H1 (cell line): ENCODE results near the gene TLR5. TPM values are rescaled to one million over a fixed set of nuclear protein-coding genes. Genes with fewer than 3 reads are reported as not detected.

Experiments
- ATF2 ChIP-seq: IDR thresholded peaks from 2 replicates; pipeline ENCODE4 v1.6.1; 2012; ENCODE audit warnings: low read length, inconsistent platforms
- CHD1 ChIP-seq: IDR thresholded peaks from 2 replicates; pipeline ENCODE4 v1.6.1; 2012; ENCODE audit warnings: low read depth, low read length, improper control_type of control experiment
- JUND ChIP-seq: IDR thresholded peaks from 2 replicates; pipeline ENCODE4 v1.6.1; 2011; ENCODE audit warnings: mild to moderate bottlenecking, improper control_type of control experiment, low read length
- polyA plus RNA-seq, 7 experiments: library from polyadenylated mRNA; depleted of rRNA in 3 of 7; stranded (reverse) in 5 of 7; unstranded in 2 of 7; fragments of >200 nt in 5 of 7; fragments of 200-250 nt in 2 of 7; gene quantifications; 1 replicate in 5 of 7; 2 replicates in 1 of 7; 4 replicates in 1 of 7; pipeline versions ENCODE4 v1.2.1 to v1.2.3, GENCODE V29; 2011 to 2013; ENCODE audit warnings: missing spikeins in 2 of 7, mixed read lengths in 2 of 7
- total RNA-seq: library from RNA; stranded (reverse); fragmentation: NEBNext Ultra II Directional; extraction: Animal tissue kit (Norgen Biotek cat#: 25700); gene quantifications from 2 replicates; pipeline ENCODE4 v1.2.1, GENCODE V29; 2021
- TF ChIP-seq, protein P1 (sequence below): IDR thresholded peaks from 2 replicates; pipeline ENCODE4 v1.6.1; 2011; ENCODE audit warnings: low read depth, mild to moderate bottlenecking, low read length; ENCODE audit not compliant: insufficient read depth

The TLR5 gene
- total and polyA plus RNA-seq, 2 of the 8 experiments (the other 6 are each of a cell fraction or from before 2014, with no cell fraction given): 0.35 to 0.74 TPM

DNA sequence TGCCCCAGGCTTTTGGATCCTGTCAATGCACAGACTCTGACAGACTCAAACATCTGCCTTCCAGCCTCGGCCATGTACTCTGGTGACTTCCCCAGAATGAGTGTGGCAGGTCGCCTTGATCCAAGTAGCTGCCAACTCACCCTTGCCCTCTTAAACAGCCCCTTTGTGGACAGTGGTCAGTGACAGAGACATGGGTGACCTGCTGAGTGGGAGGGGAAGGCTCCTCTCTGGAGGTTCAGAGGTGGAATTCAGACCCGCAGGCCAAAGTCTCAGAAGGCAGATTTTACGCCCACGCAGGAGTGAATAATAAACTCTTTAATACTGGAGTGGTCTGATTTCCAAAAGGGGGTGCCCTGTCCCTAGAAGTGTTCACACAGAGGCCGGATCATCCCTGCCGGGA is 63.5 kb downstream of the TLR5 start (continued):
- TF ChIP-seq ATF2 (no peak), CHD1 (no peak), JUND (no peak)
- TF ChIP-seq, protein P1, sequence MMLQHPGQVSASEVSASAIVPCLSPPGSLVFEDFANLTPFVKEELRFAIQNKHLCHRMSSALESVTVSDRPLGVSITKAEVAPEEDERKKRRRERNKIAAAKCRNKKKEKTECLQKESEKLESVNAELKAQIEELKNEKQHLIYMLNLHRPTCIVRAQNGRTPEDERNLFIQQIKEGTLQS: no peak
